ENCODE results near the gene PIEZO1.
"Not testable (repeated sequence)": the region's sequence is repeated elsewhere in the genome, so short reads cannot be mapped to it uniquely, and the experiment has no call there.

PIEZO1 gene

GRCh38 chr16:88805887-88806393 is 20.9 kb upstream of the PIEZO1 start:
- FAIRE-seq (peak; percentile 26), DNase-seq (ENCODE audit: insufficient read length, low spot score) (no peak)

DNA sequence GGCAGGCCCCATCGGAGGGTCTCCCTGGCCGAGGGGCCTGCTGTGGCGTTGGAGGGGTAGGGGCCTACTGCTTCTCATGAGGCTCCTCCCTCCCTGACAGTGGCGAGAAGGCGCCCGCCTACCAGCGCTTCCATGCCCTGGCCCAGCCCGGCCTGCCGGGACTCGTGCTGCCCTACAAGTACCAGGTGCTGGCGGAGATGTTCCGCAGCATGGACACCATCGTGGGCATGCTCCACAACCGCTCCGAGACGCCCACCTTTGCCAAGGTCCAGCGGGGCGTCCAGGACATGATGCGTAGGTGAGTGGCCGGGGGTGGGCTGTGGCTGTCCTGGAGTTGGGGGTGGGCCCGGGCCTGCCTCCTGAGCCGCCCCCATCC is 20.3 kb upstream of the PIEZO1 start:
- DNase-seq (ENCODE audit: insufficient read length, low spot score) (no peak), FAIRE-seq (no peak)

DNA sequence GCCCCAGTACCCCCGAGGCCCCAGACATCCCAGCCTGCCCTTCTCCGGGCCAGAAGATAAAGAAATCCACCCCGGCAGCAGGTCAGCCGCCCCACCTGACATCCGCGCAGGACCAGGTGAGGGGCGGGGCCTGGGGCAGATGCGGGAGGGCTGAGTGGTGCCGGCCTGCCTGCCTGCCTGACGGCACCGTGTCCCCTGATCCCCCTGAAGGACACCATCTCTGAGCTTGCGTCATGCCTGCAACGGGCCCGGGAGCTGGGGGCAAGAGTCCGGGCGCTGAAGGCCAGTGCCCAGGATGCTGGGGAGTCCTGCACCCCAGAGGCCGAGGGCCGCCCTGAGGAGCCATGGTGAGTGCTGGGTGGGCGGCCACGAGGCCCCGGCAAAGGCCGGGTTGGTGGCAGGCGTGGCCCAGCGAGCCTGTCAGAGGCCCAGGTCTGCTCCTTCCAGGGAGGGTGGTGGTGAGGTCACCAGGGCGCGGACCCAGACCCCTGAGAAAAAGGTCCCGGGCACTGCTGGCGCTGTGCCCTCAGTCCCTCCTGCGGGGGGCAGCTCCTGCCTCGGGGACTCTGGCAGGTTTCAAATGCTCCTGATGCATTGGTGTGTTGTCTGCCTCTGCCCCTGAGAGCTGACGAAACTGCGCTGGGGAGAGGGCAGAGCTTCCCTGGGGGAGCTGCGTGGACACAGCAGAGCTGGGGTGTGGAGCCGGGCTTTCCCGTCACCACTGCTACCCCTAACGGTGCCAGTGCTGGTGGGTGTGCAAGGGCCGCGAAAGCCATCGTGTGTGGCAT is 19.7 kb upstream of the PIEZO1 start:
- no peak for DNase-seq (ENCODE audit: insufficient read length, low spot score)

DNA sequence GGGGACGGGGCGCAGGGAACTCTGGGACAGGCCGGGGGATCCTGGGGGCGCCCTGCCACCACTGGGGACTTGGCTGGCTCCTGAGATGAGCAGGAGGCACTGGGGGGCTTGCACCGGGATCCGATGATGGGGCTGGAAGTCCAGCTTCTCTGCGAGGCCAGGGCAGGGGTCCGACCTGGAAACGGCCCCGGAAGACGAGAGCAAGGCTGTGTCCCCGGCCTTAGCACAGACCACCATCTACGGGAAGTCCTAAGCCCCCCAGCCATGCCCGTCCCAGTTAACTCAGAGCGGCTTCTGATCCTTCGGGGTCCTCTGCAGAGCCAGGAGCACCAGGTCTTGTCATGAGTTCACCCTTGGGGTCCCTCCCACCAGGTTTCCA is 19.1 kb upstream of the PIEZO1 start:
- DNase-seq (ENCODE audit: insufficient read length, low spot score), result no peak
- FAIRE-seq, result no peak

More for the DNA sequence above, 19.7 kb upstream of the PIEZO1 start:
- no peak for FAIRE-seq

GRCh38 chr16:88803264-88803987 is 18.4 kb upstream of the PIEZO1 start, which contains the start of gene CDT1:
TSS of gene CDT1 (plus strand) at chr16:88803789. CDS start at chr16:88803832, 43 bp downstream.
- peak; percentile 97 for DNase-seq (ENCODE audit: insufficient read length, low spot score)
- peak; percentile 99 for FAIRE-seq

GRCh38 chr16:88800277-88800592 is 15.2 kb upstream of the PIEZO1 start:
- FAIRE-seq (no peak), DNase-seq (ENCODE audit: insufficient read length, low spot score) (no peak)

DNA sequence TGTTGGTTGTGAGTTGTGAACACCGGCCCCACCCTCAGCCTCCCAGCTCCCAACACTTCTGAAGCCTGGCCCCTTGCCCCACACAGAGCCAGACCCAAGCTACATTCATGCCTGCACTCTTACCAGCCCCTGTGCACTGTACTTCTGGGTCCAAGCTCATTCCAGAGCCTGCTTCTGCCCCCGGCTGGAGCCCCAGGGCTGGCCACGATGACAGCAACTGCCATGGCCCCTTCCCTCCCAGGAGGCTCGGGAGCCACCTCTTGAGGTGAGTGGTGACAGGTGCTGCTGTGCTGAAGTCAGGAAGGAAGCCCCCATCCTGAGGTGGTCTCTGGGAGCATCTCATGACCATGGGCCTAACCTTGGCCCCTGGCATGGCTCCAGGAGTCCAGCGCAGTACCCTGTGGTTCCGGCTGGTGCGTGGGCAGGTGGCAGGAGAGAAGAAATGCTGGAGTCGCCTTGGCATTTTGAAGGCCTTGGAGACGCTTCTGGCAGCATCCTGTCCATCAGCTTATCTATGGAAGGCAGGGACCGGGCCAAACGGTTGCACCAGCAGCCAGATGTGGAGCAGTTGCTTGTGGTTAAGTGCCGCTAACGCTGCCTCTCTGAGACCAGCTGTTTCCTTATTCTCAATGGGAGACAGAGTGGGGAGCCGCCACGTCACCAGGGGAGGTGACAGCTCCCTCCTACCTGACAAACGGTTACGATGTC is 14.7 kb upstream of the PIEZO1 start:
- no peak for FAIRE-seq
- no peak for DNase-seq (ENCODE audit: insufficient read length, low spot score)

DNA sequence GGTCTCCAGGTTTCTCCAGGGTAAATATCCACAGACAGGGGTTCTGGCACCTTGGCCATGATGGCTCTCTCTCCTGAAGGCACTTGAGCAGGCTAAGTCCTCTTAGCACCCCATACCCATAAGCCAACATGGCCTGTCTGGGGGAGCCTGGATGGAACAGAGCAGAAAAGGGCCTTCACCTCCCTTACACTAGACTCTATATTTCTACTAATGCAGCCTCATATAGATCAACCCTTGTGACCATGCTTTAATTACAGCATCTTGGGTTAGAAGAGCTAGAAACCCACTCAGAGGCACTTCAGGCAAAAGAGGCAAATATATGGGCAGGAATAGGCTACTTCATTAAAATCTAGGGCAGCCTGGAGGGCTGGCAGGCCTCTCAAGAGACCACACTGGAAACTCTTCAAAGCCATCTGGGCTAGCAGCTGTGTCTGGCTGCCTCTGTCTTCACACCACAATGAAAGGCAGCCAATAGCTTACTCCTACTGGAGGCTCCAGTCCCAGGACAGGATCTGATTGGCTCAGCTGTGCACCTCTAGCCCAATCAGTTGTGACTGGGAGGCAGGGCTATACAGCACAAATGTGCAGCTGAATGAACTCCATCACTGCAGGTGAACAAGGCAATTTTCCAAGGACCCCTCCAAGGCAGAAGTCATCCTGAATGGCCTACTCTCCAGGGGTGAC is 13.9 kb upstream of the PIEZO1 start:
- no peak for FAIRE-seq
- no peak for DNase-seq (ENCODE audit: insufficient read length, low spot score)

- peak; percentile 93 for FAIRE-seq
- DNase-seq (ENCODE audit: insufficient read length, low spot score), result no peak
These were observed 13.1 kb upstream of the PIEZO1 start for GRCh38 chr16:88798073-88798472.

DNA sequence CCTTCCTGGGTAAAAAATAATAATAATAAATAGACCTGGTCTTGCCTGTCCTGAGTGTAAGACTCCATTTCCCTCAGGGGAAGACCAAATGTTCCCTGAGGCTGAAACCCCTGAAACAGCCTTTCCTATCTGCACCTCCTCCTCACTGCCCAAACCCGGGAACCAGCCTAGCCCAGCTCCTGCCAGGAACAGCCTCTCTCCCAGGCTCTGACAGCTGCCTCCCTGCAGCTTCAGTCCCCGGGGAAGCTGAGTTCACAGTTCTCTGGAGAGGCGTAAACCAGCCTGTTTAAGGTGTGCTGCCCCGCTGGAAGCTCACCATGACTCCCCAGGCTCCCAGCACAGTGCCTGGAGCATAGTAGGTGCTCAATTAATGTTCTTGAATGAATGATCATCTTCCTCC is 11.3 kb upstream of the PIEZO1 start:
- FAIRE-seq, result no peak

DNA sequence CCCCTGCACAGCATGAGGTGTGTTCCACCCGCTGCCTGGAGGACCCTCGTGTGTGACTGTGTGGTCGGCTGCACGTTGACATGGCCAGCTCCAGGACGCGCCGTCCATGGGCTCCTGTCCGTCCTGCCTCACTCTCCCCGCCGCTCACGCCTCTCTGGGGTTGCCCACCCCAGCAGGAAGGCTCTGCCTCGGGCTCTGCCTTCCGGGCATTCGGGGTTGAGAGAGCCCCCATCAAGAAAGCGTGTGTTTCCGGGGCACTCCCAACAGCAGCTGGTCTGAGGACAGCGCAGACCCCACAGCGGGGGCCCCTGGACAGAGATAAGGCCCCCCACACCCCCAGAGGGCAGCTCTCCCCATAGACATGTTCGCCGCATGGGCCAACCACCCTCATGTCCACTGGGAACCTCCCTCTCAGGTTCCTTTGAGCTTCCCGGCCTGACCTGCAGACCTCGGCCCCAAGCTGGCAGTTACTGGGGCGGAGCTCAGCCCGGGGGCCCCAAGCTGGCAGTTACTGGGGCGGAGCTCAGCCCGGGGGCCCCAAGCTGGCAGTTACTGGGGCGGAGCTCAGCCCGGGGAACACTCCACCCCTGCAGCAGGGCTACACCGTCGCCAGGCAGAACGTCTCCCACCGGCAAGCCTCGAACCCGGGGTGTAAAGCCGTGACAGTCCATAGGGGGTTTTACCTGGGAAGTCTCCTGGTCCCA is 8.4 kb upstream of the PIEZO1 start:
- FAIRE-seq (no peak), DNase-seq (ENCODE audit: insufficient read length, low spot score) (no peak)

More for the DNA sequence above, 11.3 kb upstream of the PIEZO1 start:
- no peak for DNase-seq (ENCODE audit: insufficient read length, low spot score)

DNA sequence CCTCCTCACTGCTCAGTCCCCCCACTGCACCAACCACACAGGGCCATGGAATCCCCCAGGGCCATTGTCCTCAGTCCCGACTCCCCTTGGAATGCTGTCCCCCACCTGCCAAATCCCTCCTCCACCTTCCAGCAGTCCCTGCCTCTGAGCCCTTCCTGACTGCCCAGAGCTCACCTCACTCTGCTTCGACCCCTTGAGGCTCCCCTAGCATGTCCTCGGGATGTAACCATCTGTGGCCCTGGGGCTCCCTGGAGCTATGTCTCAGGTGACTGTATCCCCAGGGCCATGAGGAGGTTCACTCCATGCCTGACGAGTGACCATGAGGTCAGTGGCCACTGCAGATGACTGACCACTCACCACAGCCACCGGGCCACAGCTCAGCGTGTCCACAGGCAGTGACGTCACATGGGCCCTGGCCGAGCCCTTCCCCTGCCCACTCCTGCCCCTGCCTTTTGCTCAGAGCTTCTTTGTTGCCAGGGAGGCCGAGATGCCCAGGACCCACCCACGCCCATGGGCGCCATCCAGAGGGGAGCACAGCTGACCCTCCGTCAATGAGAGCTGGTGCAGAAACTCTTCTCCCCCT is 7.7 kb upstream of the PIEZO1 start:
- FAIRE-seq, result peak; percentile 87

DNA sequence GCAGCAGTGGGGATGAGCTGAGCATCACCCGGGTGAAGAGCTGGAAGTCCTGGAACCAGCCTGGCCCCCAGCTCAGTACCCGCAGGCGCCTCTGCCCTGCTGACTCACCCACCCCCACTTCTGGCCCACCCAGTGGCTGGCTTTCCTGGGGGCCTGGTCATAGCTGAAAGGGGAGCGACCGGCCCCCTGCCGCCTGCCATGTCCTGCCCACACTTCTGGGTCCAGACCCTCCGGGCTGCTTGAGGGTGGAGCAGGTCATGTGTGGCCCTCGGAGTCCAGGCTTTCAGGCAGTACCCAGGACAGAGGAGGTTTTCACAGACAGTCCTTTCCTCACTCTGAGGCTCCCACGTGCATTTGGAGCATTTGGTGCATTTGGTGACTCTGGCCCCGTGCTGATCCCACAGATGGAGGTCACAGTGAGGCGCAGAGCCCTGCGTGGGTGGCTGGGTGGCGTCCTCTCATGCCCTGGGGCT is 7.1 kb upstream of the PIEZO1 start:
- FAIRE-seq, result no peak

More for the DNA sequence above, 7.7 kb upstream of the PIEZO1 start:
- DNase-seq (ENCODE audit: insufficient read length, low spot score), result no peak

GRCh38 chr16:88790312-88791211 is 5.5 kb upstream of the PIEZO1 start:
- DNase-seq (ENCODE audit: insufficient read length, low spot score) (no peak), FAIRE-seq (no peak)

More for the DNA sequence above, 7.1 kb upstream of the PIEZO1 start:
- DNase-seq (ENCODE audit: insufficient read length, low spot score), result peak; percentile 48

DNA sequence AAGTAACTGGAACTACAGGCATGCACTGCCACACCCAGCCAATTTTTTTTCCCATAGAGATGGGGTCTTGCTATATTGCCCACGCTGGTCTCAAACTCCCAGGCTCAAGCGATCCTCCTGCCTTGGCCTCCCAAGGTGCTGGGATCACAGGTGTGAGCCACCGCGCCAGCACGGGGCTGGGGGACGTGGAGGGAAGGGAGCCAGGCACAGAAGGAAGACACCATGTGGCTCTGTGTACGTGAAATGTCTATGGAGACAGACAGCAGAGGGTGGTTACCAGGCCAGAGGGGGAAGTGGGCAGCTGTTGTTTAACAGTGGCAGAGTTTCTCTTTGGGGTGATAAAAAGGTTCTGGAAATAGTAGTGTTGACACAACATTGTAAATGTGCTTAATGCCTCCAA is 4.6 kb upstream of the PIEZO1 start:
- DNase-seq (ENCODE audit: insufficient read length, low spot score), result no peak
- no peak for FAIRE-seq

DNA sequence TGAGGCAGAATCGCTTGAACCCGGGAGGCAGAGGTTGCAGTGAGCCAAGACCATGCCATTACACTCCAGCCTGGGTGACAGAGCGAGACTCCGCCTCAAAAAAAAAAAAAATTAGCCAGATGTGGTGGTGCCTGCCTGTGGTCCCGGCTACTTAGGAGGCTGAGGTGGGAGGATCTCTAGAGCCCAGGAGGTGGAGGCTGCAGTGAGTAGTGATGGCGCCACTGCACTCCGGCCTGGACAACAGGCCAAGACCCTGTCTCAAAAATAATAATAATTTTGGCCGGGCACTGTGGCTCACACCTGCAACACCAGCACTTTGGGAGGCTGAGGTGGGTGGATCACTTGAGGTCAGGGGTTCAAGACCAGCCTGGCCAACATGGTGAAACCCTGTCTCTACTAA is 3.7 kb upstream of the PIEZO1 start:
- FAIRE-seq; DNase-seq (ENCODE audit: insufficient read length, low spot score): not testable (repeated sequence)

GRCh38 chr16:88787579-88788314 is 2.7 kb upstream of the PIEZO1 start:
- DNase-seq (ENCODE audit: insufficient read length, low spot score) (no peak), FAIRE-seq (no peak)

GRCh38 chr16:88784856-88785105 is 239 bp downstream of the PIEZO1 start:
- FAIRE-seq, result no peak
- no peak for DNase-seq (ENCODE audit: insufficient read length, low spot score)
